Caco-2 (cell line): Measurements from ENCODE around the gene TREH. TPM values are rescaled to one million over a fixed set of nuclear protein-coding genes. Genes with fewer than 3 reads are reported as not detected.

Experiments
- BruUV-seq: library from RNA; stranded (reverse); fragments of 400-500 nt; replicated peaks from 2 replicates; lab custom pipeline; 2021; lab: Mats Ljungman, UMichigan
- CTCF ChIA-PET: fragments of 300-600 bp; sonication (Branson Sonifier 250); formaldehyde crosslinking; loops from one replicate; lab custom pipeline; 2022; ENCODE audit warnings: antibody characterized with exemption; lab: Charles Lee
- POLR2A ChIA-PET: fragments of 300-600 bp; sonication (Branson Sonifier 250); formaldehyde crosslinking; loops from one replicate; lab custom pipeline; 2022; ENCODE audit warnings: antibody characterized with exemption; lab: Charles Lee
- DNase-seq, 2 experiments: peaks; one replicate each; pipeline versions ENCODE4 v3.0.0 to v3.0.0-alpha.2; 2020 to 2022
- H3K27me3 ChIP-seq: replicated peaks from 2 replicates; pipeline ENCODE4 v1.6.0; 2011; ENCODE audit warnings: low read length; ENCODE audit not compliant: control insufficient read depth, insufficient read depth
- H3K36me3 ChIP-seq: 2 replicates; pipeline ENCODE4 v1.5.1; 2011; ENCODE audit warnings: low read length; ENCODE audit not compliant: control insufficient read depth, insufficient read depth
- H3K4me1 ChIP-seq: fragments of 250-450 bp; sonication (Bioruptor Pico); 2 replicates; pipeline ENCODE4 v1.5.1; 2020; ENCODE audit warnings: mild to moderate bottlenecking
- H3K4me3 ChIP-seq: 2 replicates; pipeline ENCODE4 v1.5.1; 2011; ENCODE audit warnings: low read depth, mild to moderate bottlenecking, control low read depth, low read length
- H3K9me3 ChIP-seq: fragments of 250-450 bp; sonication (Bioruptor Pico); 2 replicates; pipeline ENCODE4 v1.5.1; 2020; ENCODE audit warnings: mild to moderate bottlenecking, moderate library complexity
- H3K27ac Mint-ChIP-seq: one replicate; pipeline ENCODE4 v1.8.0; 2022; ENCODE audit warnings: mixed read lengths; ENCODE audit not compliant: unreplicated experiment
- H3K27me3 Mint-ChIP-seq: one replicate; pipeline ENCODE4 v1.8.0; 2022; ENCODE audit warnings: mixed read lengths; ENCODE audit not compliant: insufficient read depth, unreplicated experiment
- H3K36me3 Mint-ChIP-seq: one replicate; pipeline ENCODE4 v1.8.0; 2022; ENCODE audit warnings: mild to moderate bottlenecking, mixed read lengths; ENCODE audit not compliant: insufficient read depth, unreplicated experiment
- H3K4me1 Mint-ChIP-seq: one replicate; pipeline ENCODE4 v1.8.0; 2022; ENCODE audit warnings: low read depth, mixed read lengths; ENCODE audit not compliant: unreplicated experiment
- H3K4me3 Mint-ChIP-seq: one replicate; pipeline ENCODE4 v1.8.0; 2022; ENCODE audit warnings: mild to moderate bottlenecking, moderate library complexity, mixed read lengths; ENCODE audit not compliant: unreplicated experiment
- H3K9me3 Mint-ChIP-seq: one replicate; pipeline ENCODE4 v1.8.0; 2022; ENCODE audit warnings: mixed read lengths; ENCODE audit not compliant: unreplicated experiment
- CTCF ChIP-seq, 2 experiments: fragments of 200-600 bp in 1 of 2; IDR thresholded peaks; 1 replicate in 1 of 2; 2 replicates in 1 of 2; pipeline versions ENCODE4 v1.5.1 to v1.8.0; 2011 to 2022; ENCODE audit warnings: antibody characterized with exemption in 1 of 2, control low read depth in 1 of 2, inconsistent platforms in 1 of 2, low read depth in 1 of 2, low read length in 1 of 2, mild to moderate bottlenecking in 1 of 2, moderate library complexity in 1 of 2; ENCODE audit not compliant: insufficient read depth in 1 of 2, severe bottlenecking in 1 of 2, unreplicated experiment in 1 of 2
- intact Hi-C: fragments of 100-400 bp; cut with micrococcal nuclease; formaldehyde crosslinking; loops from one replicate; pipeline ENCODE4 v1.10.0; 2022; ENCODE audit not compliant: unreplicated experiment
- total RNA-seq: library from RNA; stranded (reverse); gene quantifications from 2 replicates; pipeline ENCODE4 v1.2.3, GENCODE V29; 2022

TREH gene
- total RNA-seq, 1 experiment from 2014 or later: not detected

- H3K4me3 ChIP-seq: no peak overlapping the region
- no peaks in the 10 kb centered on the region for H3K36me3 Mint-ChIP-seq
- peaks cover 17% of the 10 kb centered on the region for H3K9me3 Mint-ChIP-seq
- H3K4me1 Mint-ChIP-seq: peaks cover 14% of the 10 kb centered on the region
- no peaks in the 10 kb centered on the region for H3K27me3 Mint-ChIP-seq
- H3K27me3 ChIP-seq: no peaks in the 10 kb centered on the region
- no peak overlapping the region for H3K27ac Mint-ChIP-seq
- no peak for TF ChIP-seq CTCF (IDR thresholded peaks at IDR 0.05; ENCODE audit: insufficient read depth in 1 of 2, low read depth in 1 of 2, low read length in 1 of 2, severe bottlenecking in 1 of 2, unreplicated experiment in 1 of 2)
- no peak overlapping the region for H3K4me3 Mint-ChIP-seq
- CTCF ChIA-PET: no interaction called here
- peaks cover 14% of the 10 kb centered on the region for H3K4me1 ChIP-seq
- DNase-seq: no peak
- POLR2A ChIA-PET: interaction anchor here (0.6 kb wide), 1 partner anchor 18 kb away, joined by 3 read pairs; no protein-coding TSS in a partner anchor
- no peaks in the 10 kb centered on the region for H3K36me3 ChIP-seq
- H3K9me3 ChIP-seq: peaks cover 9% of the 10 kb centered on the region; the same call in 1 of the 2 replicates
- BruUV-seq: no TSS peak
- intact Hi-C loops: no loop called here
These were observed 17.9 kb upstream of the TREH start for GRCh38 chr11:118697346-118697745.

GRCh38 chr11:118696673-118697226 is 17.3 kb upstream of the TREH start:
- Histone ChIP-seq H3K27me3 (no peaks in the 10 kb centered on the region), H3K4me3 (no peak overlapping the region), H3K36me3 (no peaks in the 10 kb centered on the region), H3K9me3 (peaks cover 9% of the 10 kb centered on the region; the same call in 1 of the 2 replicates), H3K4me1 (peaks cover 14% of the 10 kb centered on the region)
- Mint-ChIP-seq H3K4me3 (no peak overlapping the region), H3K27ac (no peak overlapping the region), H3K4me1 (peaks cover 14% of the 10 kb centered on the region), H3K27me3 (no peaks in the 10 kb centered on the region), H3K9me3 (peaks cover 17% of the 10 kb centered on the region), H3K36me3 (no peaks in the 10 kb centered on the region)
- ChIA-PET POLR2A (interaction anchor here (0.6 to 1.4 kb wide), 2 partner anchors 18 to 229 kb away, joined by 3 to 4 read pairs; partner anchors contain the start of gene BCL9L), CTCF (no interaction called here)
- DNase-seq: peak in 1 of 2 experiments; percentile 16
- BruUV-seq: no TSS peak
- TF ChIP-seq CTCF (IDR thresholded peaks at IDR 0.05; ENCODE audit: insufficient read depth in 1 of 2, low read depth in 1 of 2, low read length in 1 of 2, severe bottlenecking in 1 of 2, unreplicated experiment in 1 of 2): no peak
- intact Hi-C loops: no loop called here

- H3K27me3 Mint-ChIP-seq: no peaks in the 10 kb centered on the region
- no peak for DNase-seq
- H3K9me3 Mint-ChIP-seq: peaks cover 7% of the 10 kb centered on the region
These were observed 15.3 kb upstream of the TREH start for GRCh38 chr11:118694771-118695170.

More at GRCh38 chr11:118694771-118695170, 15.3 kb upstream of the TREH start:
- H3K4me1 ChIP-seq: peaks cover 14% of the 10 kb centered on the region
- H3K4me3 ChIP-seq: no peak overlapping the region
- no peak overlapping the region for H3K4me3 Mint-ChIP-seq
- ChIA-PET CTCF (interaction anchor here (0.5 to 0.6 kb wide), 2 partner anchors 47 to 299 kb away, joined by 3 to 4 read pairs; no protein-coding TSS in a partner anchor), POLR2A (no interaction called here)
- no peaks in the 10 kb centered on the region for H3K36me3 ChIP-seq
- BruUV-seq: no TSS peak
- no peaks in the 10 kb centered on the region for H3K9me3 ChIP-seq
- no peaks in the 10 kb centered on the region for H3K27me3 ChIP-seq
- TF ChIP-seq CTCF (IDR thresholded peaks at IDR 0.05; ENCODE audit: insufficient read depth in 1 of 2, low read depth in 1 of 2, low read length in 1 of 2, severe bottlenecking in 1 of 2, unreplicated experiment in 1 of 2): no peak
- peaks cover 23% of the 10 kb centered on the region for H3K4me1 Mint-ChIP-seq
- no peaks in the 10 kb centered on the region for H3K36me3 Mint-ChIP-seq
- intact Hi-C loops: loop anchor here (5.0 kb wide), 1 partner anchor 48 kb away; no protein-coding TSS in a partner anchor
- no peak overlapping the region for H3K27ac Mint-ChIP-seq
